Ishikawa (cell line): ENCODE data around the gene MYO16.

Experiments
- CREB1 ChIP-seq: IDR thresholded peaks from 2 replicates; pipeline ENCODE4 v1.6.1; 2012; ENCODE audit warnings: low read depth
- EP300 ChIP-seq: IDR thresholded peaks from 2 replicates; pipeline ENCODE4 v1.6.1; 2012; ENCODE audit warnings: borderline replicate concordance
- RAD21 ChIP-seq: IDR thresholded peaks from 2 replicates; pipeline ENCODE4 v1.6.1; 2012; ENCODE audit warnings: low read depth
- TAF1 ChIP-seq: IDR thresholded peaks from 2 replicates; pipeline ENCODE4 v1.6.1; 2012; ENCODE audit warnings: low read depth, mild to moderate bottlenecking
- TEAD4 ChIP-seq: IDR thresholded peaks from 2 replicates; pipeline ENCODE4 v1.6.1; 2012
- YY1 ChIP-seq: IDR thresholded peaks from 2 replicates; pipeline ENCODE4 v1.6.1; 2012; ENCODE audit warnings: low read depth
- ZBTB7A ChIP-seq: IDR thresholded peaks from 2 replicates; pipeline ENCODE4 v1.6.1; 2012; ENCODE audit warnings: low read depth
- TF ChIP-seq, protein P1 (sequence below): IDR thresholded peaks from 2 replicates; pipeline ENCODE4 v1.6.1; 2012; ENCODE audit warnings: low read depth, mild to moderate bottlenecking

DNA sequence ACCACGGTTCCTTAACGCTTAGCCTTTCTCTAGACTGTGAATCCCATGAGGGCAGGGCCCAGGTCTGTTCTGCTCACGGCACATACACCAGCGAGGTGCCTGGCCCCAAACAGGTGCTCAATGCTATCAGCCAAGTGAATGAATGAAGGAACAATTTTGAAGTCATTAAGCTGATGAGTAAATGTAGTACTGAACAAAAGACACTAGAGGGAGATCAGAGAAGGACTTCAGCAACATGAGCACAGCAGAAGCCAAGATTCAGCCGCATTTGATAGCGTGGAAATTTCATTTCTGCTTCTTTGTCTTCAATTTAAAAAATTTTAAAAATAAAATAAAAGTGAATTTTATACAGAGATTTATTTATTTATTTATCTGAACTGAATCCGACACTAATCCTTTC is 20.1 kb upstream of the MYO16 start:
- TF ChIP-seq, protein P1, sequence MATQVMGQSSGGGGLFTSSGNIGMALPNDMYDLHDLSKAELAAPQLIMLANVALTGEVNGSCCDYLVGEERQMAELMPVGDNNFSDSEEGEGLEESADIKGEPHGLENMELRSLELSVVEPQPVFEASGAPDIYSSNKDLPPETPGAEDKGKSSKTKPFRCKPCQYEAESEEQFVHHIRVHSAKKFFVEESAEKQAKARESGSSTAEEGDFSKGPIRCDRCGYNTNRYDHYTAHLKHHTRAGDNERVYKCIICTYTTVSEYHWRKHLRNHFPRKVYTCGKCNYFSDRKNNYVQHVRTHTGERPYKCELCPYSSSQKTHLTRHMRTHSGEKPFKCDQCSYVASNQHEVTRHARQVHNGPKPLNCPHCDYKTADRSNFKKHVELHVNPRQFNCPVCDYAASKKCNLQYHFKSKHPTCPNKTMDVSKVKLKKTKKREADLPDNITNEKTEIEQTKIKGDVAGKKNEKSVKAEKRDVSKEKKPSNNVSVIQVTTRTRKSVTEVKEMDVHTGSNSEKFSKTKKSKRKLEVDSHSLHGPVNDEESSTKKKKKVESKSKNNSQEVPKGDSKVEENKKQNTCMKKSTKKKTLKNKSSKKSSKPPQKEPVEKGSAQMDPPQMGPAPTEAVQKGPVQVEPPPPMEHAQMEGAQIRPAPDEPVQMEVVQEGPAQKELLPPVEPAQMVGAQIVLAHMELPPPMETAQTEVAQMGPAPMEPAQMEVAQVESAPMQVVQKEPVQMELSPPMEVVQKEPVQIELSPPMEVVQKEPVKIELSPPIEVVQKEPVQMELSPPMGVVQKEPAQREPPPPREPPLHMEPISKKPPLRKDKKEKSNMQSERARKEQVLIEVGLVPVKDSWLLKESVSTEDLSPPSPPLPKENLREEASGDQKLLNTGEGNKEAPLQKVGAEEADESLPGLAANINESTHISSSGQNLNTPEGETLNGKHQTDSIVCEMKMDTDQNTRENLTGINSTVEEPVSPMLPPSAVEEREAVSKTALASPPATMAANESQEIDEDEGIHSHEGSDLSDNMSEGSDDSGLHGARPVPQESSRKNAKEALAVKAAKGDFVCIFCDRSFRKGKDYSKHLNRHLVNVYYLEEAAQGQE, result no peak
- TF ChIP-seq RAD21 (peak; percentile 32; the same call in 1 of the 2 replicates), TEAD4 (no peak), TAF1 (no peak), EP300 (no peak), ZBTB7A (no peak), YY1 (no peak), CREB1 (no peak)
